DOHH2 (cell line): ENCODE measurements around the gene SLC7A6OS.

ENCODE experiments used
- H3F3A ChIP-seq: fragments of 200-600 bp; sonication (generic), shearing (Covaris generic); 2 replicates; pipeline ENCODE4 v1.6.0; 2016; ENCODE audit warnings: antibody characterized with exemption, mild to moderate bottlenecking; ENCODE audit not compliant: control insufficient read depth, insufficient read depth
- H3K27ac ChIP-seq: fragments of 200-600 bp; sonication (generic); 2 replicates; pipeline ENCODE4 v1.5.1; 2014; ENCODE audit warnings: low read depth, mild to moderate bottlenecking, low read length, moderate library complexity
- H3K27me3 ChIP-seq: fragments of 200-600 bp; sonication (generic); 2 replicates; pipeline ENCODE4 v1.6.1; 2014; ENCODE audit warnings: mild to moderate bottlenecking, low read length, mixed read lengths; ENCODE audit not compliant: control insufficient read depth
- H3K36me3 ChIP-seq: fragments of 200-600 bp; sonication (generic); 2 replicates; pipeline ENCODE4 v1.6.1; 2014; ENCODE audit warnings: mild to moderate bottlenecking, low read length, moderate library complexity, mixed read lengths; ENCODE audit not compliant: control insufficient read depth
- H3K4me1 ChIP-seq: fragments of 200-600 bp; sonication (generic); 2 replicates; pipeline ENCODE4 v1.6.1; 2014; ENCODE audit warnings: mild to moderate bottlenecking, low read length, mixed read lengths; ENCODE audit not compliant: control insufficient read depth
- H3K4me2 ChIP-seq: fragments of 200-600 bp; sonication (generic); 2 replicates; pipeline ENCODE4 v1.6.0; 2014; ENCODE audit warnings: mild to moderate bottlenecking, low read length, moderate library complexity
- H3K4me3 ChIP-seq: fragments of 200-600 bp; sonication (generic); 2 replicates; pipeline ENCODE4 v1.5.1; 2014; ENCODE audit warnings: mild to moderate bottlenecking, low read length, mixed read lengths
- H3K79me2 ChIP-seq: fragments of 200-600 bp; sonication (generic); 2 replicates; pipeline ENCODE4 v1.6.1; 2014; ENCODE audit warnings: mild to moderate bottlenecking, low read length, mixed read lengths; ENCODE audit not compliant: control insufficient read depth
- H3K9me2 ChIP-seq: fragments of 200-600 bp; sonication (generic); replicated peaks from 2 replicates; pipeline ENCODE4 v1.6.1; 2014; ENCODE audit warnings: mild to moderate bottlenecking, low read length, mixed read lengths; ENCODE audit not compliant: control insufficient read depth
- H3K9me3 ChIP-seq: fragments of 200-600 bp; sonication (generic); 2 replicates; pipeline ENCODE4 v1.6.1; 2014; ENCODE audit warnings: antibody characterized with exemption, low read length, mixed read lengths; ENCODE audit not compliant: control insufficient read depth, insufficient read depth
- H4K20me1 ChIP-seq: fragments of 200-600 bp; sonication (generic); 2 replicates; pipeline ENCODE4 v1.6.0; 2014; ENCODE audit warnings: low read depth, mild to moderate bottlenecking, antibody characterized with exemption, low read length, moderate library complexity; ENCODE audit not compliant: control insufficient read depth, insufficient read depth
- CTCF ChIP-seq: fragments of 200-600 bp; sonication (generic); IDR thresholded peaks from one replicate; pipeline ENCODE4 v1.5.1; 2014; ENCODE audit warnings: antibody characterized with exemption, mild to moderate bottlenecking, low read depth, low read length; ENCODE audit not compliant: poor library complexity, severe bottlenecking
- EZH2phosphoT487 ChIP-seq: fragments of 200-600 bp; sonication (generic); IDR thresholded peaks from 2 replicates; pipeline ENCODE4 v1.6.1; 2017; ENCODE audit warnings: borderline replicate concordance, mild to moderate bottlenecking, antibody characterized with exemption, low read length, moderate library complexity, mixed read lengths

The SLC7A6OS gene

GRCh38 chr16:68284847-68285246 is 25.9 kb downstream of the SLC7A6OS start:
- Histone ChIP-seq H3K4me3 (peak overlapping the region; percentile 62), H3K36me3 (peaks cover 85% of the 10 kb centered on the region), H3K9me3 (no peaks in the 10 kb centered on the region), H3F3A (peaks cover 31% of the 10 kb centered on the region), H3K9me2 (no peaks in the 10 kb centered on the region), H3K27me3 (no peaks in the 10 kb centered on the region), H3K79me2 (peaks cover 75% of the 10 kb centered on the region), H4K20me1 (no peaks in the 10 kb centered on the region), H3K4me2 (peak overlapping the region; percentile 82), H3K4me1 (peaks cover 92% of the 10 kb centered on the region), H3K27ac (peak overlapping the region; percentile 93)
- TF ChIP-seq EZH2phosphoT487 = no peak
- no peak for TF ChIP-seq CTCF

DNA sequence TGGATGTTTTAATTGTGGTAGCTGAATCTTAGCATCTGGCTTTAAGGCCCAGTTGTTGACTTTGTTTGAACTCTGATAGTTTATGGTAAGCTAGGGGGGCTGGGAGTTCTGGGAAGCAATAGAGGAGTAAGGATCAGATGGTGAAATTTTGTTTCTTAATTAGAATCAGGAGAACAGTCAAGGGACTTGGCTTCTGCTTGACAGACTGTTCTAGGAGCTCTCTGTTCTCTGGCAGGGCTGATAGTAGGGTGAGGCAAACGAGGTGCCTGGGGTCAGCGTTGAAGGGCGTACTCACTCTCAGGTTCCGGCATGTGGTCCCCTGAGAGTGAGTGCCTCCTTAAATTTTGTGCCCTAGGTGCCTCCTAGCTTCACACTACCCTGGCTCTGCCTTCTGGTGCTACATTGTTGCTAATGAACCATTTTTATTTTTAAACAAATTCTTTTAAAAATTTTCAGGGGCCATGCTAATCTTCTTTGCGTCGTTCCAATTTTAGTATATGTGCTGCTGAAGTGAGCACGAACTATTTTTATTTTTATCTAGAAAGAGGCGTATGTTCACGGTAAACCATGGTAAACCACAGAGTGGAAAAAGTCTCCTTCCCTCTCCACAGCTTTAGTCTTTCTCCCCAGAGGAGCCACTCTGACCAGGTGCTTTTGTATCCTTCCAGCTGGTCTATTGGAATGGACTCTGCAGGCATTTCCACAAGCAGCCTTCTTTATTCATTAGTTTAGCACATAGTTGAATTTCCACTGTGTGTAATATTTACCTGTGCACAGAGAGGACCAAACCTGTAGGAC is 26.7 kb downstream of the SLC7A6OS start:
- Histone ChIP-seq H3K9me2 (no peaks in the 10 kb centered on the region), H3K4me1 (peaks cover 88% of the 10 kb centered on the region), H4K20me1 (no peaks in the 10 kb centered on the region), H3K4me2 (peak overlapping the region; percentile 82), H3K4me3 (peak overlapping the region; percentile 62), H3K27ac (peak overlapping the region; percentile 93), H3K79me2 (peaks cover 80% of the 10 kb centered on the region), H3K36me3 (peaks cover 82% of the 10 kb centered on the region), H3F3A (peaks cover 31% of the 10 kb centered on the region), H3K27me3 (no peaks in the 10 kb centered on the region), H3K9me3 (no peaks in the 10 kb centered on the region)
- no peak for TF ChIP-seq CTCF
- no peak for TF ChIP-seq EZH2phosphoT487

DNA sequence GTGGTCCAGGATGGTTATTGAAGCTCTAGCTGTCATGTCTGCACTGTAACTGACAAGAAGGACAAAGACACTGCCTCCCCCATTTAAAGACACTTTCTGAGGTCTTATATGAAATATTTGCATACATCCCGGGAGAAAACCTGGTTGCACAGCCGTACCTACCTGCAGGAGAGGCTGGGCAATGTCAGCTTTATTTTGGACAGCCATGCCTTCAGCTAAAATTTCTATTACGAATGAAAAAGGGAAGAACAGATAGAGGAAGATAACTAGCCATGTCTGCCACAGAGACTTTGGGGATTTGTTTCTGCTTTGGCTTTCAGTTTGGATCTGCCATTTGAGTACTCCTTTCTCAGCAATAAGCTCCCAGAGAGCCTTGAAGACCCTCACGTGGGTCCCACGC is 27.4 kb downstream of the SLC7A6OS start:
- Histone ChIP-seq H3K27me3 (no peaks in the 10 kb centered on the region), H4K20me1 (no peaks in the 10 kb centered on the region), H3K9me3 (no peaks in the 10 kb centered on the region), H3K27ac (peak overlapping the region; percentile 93), H3K36me3 (peaks cover 79% of the 10 kb centered on the region), H3K79me2 (peaks cover 80% of the 10 kb centered on the region), H3K4me1 (peaks cover 86% of the 10 kb centered on the region), H3K4me2 (peak overlapping the region; percentile 82), H3F3A (peaks cover 31% of the 10 kb centered on the region), H3K4me3 (peak overlapping the region; percentile 62), H3K9me2 (no peaks in the 10 kb centered on the region)
- TF ChIP-seq EZH2phosphoT487 = no peak
- TF ChIP-seq CTCF = no peak
